H9 (cell line): Measurements from ENCODE around the gene TMEM120B. TPM values are rescaled to one million over a fixed set of nuclear protein-coding genes. Genes with fewer than 3 reads are reported as not detected.

ENCODE experiments used
- DNase-seq: peaks from one replicate; pipeline ENCODE4 v3.0.0-alpha.2; 2017
- H2AFZ ChIP-seq: one replicate; pipeline ENCODE4 v1.6.1; 2013; ENCODE audit warnings: mild to moderate bottlenecking, low read length, control low read depth, moderate library complexity
- H2AK5ac ChIP-seq: 2 replicates; pipeline ENCODE4 v1.6.1; 2013; ENCODE audit warnings: low read length, control low read depth, mixed read lengths; ENCODE audit not compliant: insufficient read length
- H2BK120ac ChIP-seq: one replicate; pipeline ENCODE4 v1.6.1; 2013; ENCODE audit warnings: low read depth, mild to moderate bottlenecking, low read length, control low read depth, inconsistent platforms; ENCODE audit not compliant: poor library complexity, severe bottlenecking
- H2BK12ac ChIP-seq: 2 replicates; pipeline ENCODE4 v1.6.1; 2013; ENCODE audit warnings: low read length, control low read depth, mixed read lengths, low read depth; ENCODE audit not compliant: insufficient read length
- H2BK15ac ChIP-seq: 2 replicates; pipeline ENCODE4 v1.6.1; 2013; ENCODE audit warnings: low read depth, low read length, control low read depth
- H2BK20ac ChIP-seq: one replicate; pipeline ENCODE4 v1.6.1; 2013; ENCODE audit warnings: low read depth, mild to moderate bottlenecking, low read length, control low read depth, inconsistent platforms; ENCODE audit not compliant: poor library complexity, severe bottlenecking
- H2BK5ac ChIP-seq: 2 replicates; pipeline ENCODE4 v1.6.1; 2013; ENCODE audit warnings: low read length, control low read depth, mixed read lengths; ENCODE audit not compliant: insufficient read length
- H3K14ac ChIP-seq: 2 replicates; pipeline ENCODE4 v1.6.1; 2013; ENCODE audit warnings: low read length, control low read depth; ENCODE audit not compliant: insufficient read depth
- H3K18ac ChIP-seq: 2 replicates; pipeline ENCODE4 v1.6.1; 2013; ENCODE audit warnings: low read depth, mild to moderate bottlenecking, mixed read lengths, low read length, control low read depth; ENCODE audit not compliant: insufficient read length
- H3K23ac ChIP-seq: 2 replicates; pipeline ENCODE4 v1.6.1; 2013; ENCODE audit warnings: low read length, control low read depth, mixed read lengths, low read depth; ENCODE audit not compliant: insufficient read length
- H3K23me2 ChIP-seq: 2 replicates; pipeline ENCODE4 v1.6.1; 2013; ENCODE audit warnings: low read depth, mild to moderate bottlenecking, mixed read lengths, low read length, control low read depth; ENCODE audit not compliant: insufficient read length, poor library complexity, severe bottlenecking
- H3K27ac ChIP-seq: 2 replicates; pipeline ENCODE4 v1.5.1; 2013; ENCODE audit warnings: low read length, control low read depth, mixed read lengths, low read depth; ENCODE audit not compliant: insufficient read length
- H3K27me3 ChIP-seq: 2 replicates; pipeline ENCODE4 v1.6.1; 2013; ENCODE audit warnings: low read length, control low read depth, inconsistent platforms; ENCODE audit not compliant: insufficient read depth
- H3K4ac ChIP-seq: 2 replicates; pipeline ENCODE4 v1.6.1; 2013; ENCODE audit warnings: low read depth, mild to moderate bottlenecking, control low read depth, inconsistent platforms, low read length, moderate library complexity
- H3K4me1 ChIP-seq: 2 replicates; pipeline ENCODE4 v1.6.1; 2013; ENCODE audit warnings: low read length, control low read depth, inconsistent platforms; ENCODE audit not compliant: insufficient read depth
- H3K4me2 ChIP-seq: 2 replicates; pipeline ENCODE4 v1.6.1; 2013; ENCODE audit warnings: low read length, control low read depth, mixed read lengths; ENCODE audit not compliant: insufficient read length, insufficient read depth
- H3K56ac ChIP-seq: 2 replicates; pipeline ENCODE4 v1.6.1; 2013; ENCODE audit warnings: low read depth, mild to moderate bottlenecking, mixed read lengths, low read length, control low read depth; ENCODE audit not compliant: insufficient read length
- H3K79me1 ChIP-seq: 2 replicates; pipeline ENCODE4 v1.6.1; 2013; ENCODE audit warnings: low read depth, mild to moderate bottlenecking, moderate library complexity, low read length, control low read depth, inconsistent platforms; ENCODE audit not compliant: insufficient read depth, poor library complexity, severe bottlenecking
- H3K79me2 ChIP-seq: 2 replicates; pipeline ENCODE4 v1.6.1; 2013; ENCODE audit warnings: low read length, control low read depth, inconsistent platforms; ENCODE audit not compliant: insufficient read depth
- H3K9ac ChIP-seq: 2 replicates; pipeline ENCODE4 v1.6.1; 2013; ENCODE audit warnings: low read length, control low read depth, mixed read lengths; ENCODE audit not compliant: insufficient read length; ENCODE audit errors: extremely low read depth
- H3K9me3 ChIP-seq: one replicate; pipeline ENCODE4 v1.6.1; 2013; ENCODE audit warnings: low read depth, low read length, inconsistent platforms; ENCODE audit not compliant: control insufficient read depth
- H3T11ph ChIP-seq: one replicate; pipeline ENCODE4 v1.6.1; 2013; ENCODE audit warnings: mild to moderate bottlenecking, low read length, control low read depth, inconsistent platforms
- H4K20me1 ChIP-seq: one replicate; pipeline ENCODE4 v1.6.1; 2013; ENCODE audit not compliant: control insufficient read depth, insufficient read length, insufficient read depth
- H4K5ac ChIP-seq: 2 replicates; pipeline ENCODE4 v1.6.1; 2013; ENCODE audit warnings: low read depth, mild to moderate bottlenecking, mixed read lengths, low read length, control low read depth; ENCODE audit not compliant: insufficient read length
- H4K8ac ChIP-seq: replicated peaks from 2 replicates; pipeline ENCODE4 v1.6.1; 2013; ENCODE audit warnings: low read length, control low read depth, mixed read lengths, low read depth; ENCODE audit not compliant: insufficient read length
- H4K91ac ChIP-seq: 2 replicates; pipeline ENCODE4 v1.6.1; 2013; ENCODE audit warnings: low read depth, mild to moderate bottlenecking, moderate library complexity, mixed read lengths, low read length, control low read depth; ENCODE audit not compliant: insufficient read length
- H3K27ac Mint-ChIP-seq, 3 experiments: 2 replicates in 2 of 3; 3 replicates in 1 of 3; pipeline ENCODE4 v1.8.0; 2020 to 2021; ENCODE audit warnings: mixed read lengths in 3 of 3, mild to moderate bottlenecking in 1 of 3, moderate library complexity in 1 of 3
- H3K27me3 Mint-ChIP-seq: 2 replicates; pipeline ENCODE4 v1.8.0; 2021; ENCODE audit warnings: low read depth, mild to moderate bottlenecking, moderate library complexity, mixed read lengths
- H3K36me3 Mint-ChIP-seq, 3 experiments: 2 replicates in 2 of 3; 3 replicates in 1 of 3; pipeline ENCODE4 v1.8.0; 2020 to 2021; ENCODE audit warnings: low read depth in 3 of 3, mixed read lengths in 3 of 3; ENCODE audit not compliant: insufficient read depth in 1 of 3
- H3K4me1 Mint-ChIP-seq, 2 experiments: 2 replicates each; pipeline ENCODE4 v1.8.0; 2020; ENCODE audit warnings: mixed read lengths in 2 of 2
- H3K4me3 Mint-ChIP-seq, 2 experiments: 2 replicates in 1 of 2; 3 replicates in 1 of 2; pipeline ENCODE4 v1.8.0; 2020 to 2021; ENCODE audit warnings: mild to moderate bottlenecking in 2 of 2, mixed read lengths in 2 of 2, moderate library complexity in 1 of 2
- H3K9me3 Mint-ChIP-seq, 2 experiments: 2 replicates in 1 of 2; 3 replicates in 1 of 2; pipeline ENCODE4 v1.8.0; 2020; ENCODE audit warnings: mild to moderate bottlenecking in 2 of 2, mixed read lengths in 2 of 2, moderate library complexity in 1 of 2
- WGBS: extraction: QIAGEN DNeasy Blood & Tissue Kit; methylation state at CpG from one replicate; pipeline ENCODE4 v1.1.7; 2013; ENCODE audit warnings: missing lambda C conversion rate, low lambda C conversion rate, mixed read lengths; ENCODE audit not compliant: insufficient read length; ENCODE audit errors: extremely low coverage; 5-methylcytosine and 5-hydroxymethylcytosine counted together
- total RNA-seq: library from RNA; stranded (reverse); gene quantifications from 2 replicates; pipeline ENCODE4 v1.2.1, GENCODE V29; 2021
- TF ChIP-seq, protein P1 (sequence below): fragments of 200-600 bp; sonication (generic); conservative IDR thresholded peaks from 3 replicates; pipeline ENCODE4 v1.8.0; 2021; ENCODE audit warnings: antibody characterized with exemption, mild to moderate bottlenecking

TMEM120B gene
- total RNA-seq, 1 experiment from 2014 or later: 25.8 TPM

DNA sequence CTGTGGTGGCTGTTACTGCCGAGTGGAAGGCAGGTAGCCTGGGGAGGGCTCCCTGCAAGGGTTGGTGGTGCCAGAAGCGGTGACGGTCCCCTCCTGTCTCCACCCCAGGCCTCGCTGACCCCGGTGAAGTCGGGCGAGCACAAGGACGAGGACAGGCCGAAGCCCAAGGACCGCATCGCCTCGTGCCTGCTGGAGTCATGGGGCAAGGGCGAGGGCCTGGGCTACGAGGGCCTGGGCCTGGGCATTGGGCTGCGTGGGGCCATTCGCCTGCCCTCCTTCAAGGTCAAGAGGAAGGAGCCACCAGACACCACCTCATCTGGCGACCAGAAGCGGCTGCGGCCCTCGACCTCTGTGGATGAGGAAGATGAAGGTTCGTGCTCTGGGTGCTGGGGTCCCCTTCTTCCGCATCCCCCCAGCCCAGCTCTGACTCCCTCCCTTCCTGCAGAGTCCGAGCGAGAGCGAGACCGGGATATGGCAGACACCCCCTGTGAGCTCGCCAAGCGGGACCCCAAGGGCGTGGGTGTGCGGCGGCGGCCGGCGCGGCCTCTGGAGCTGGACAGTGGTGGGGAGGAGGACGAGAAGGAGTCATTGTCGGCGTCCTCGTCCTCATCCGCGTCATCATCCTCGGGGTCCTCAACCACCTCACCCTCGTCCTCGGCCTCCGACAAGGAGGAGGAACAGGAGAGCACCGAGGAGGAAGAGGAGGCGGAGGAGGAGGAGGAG lies 104.5 kb downstream of the TMEM120B start:
- Mint-ChIP-seq H3K9me3 (no peaks in the 10 kb centered on the region; a peak in 1 of 5 replicates), H3K4me1 (peaks cover 12 to 17% of the 10 kb centered on the region in 2 experiments), H3K36me3 (peaks cover 20 to 73% (median 56%) of the 10 kb centered on the region in 3 experiments), H3K27me3 (no peaks in the 10 kb centered on the region), H3K4me3 (no peak overlapping the region), H3K27ac (peak overlapping the region in 1 of 3 experiments; percentile 45; a peak in 1 of 7 replicates)
- Histone ChIP-seq H3K79me2 (peaks cover 3% of the 10 kb centered on the region; the same call in 1 of the 2 replicates), H3K4me2 (no peak overlapping the region), H3K27me3 (no peaks in the 10 kb centered on the region), H3K4ac (no peak overlapping the region), H4K5ac (no peak overlapping the region), H2AK5ac (no peak overlapping the region), H3K23me2 (no peaks in the 10 kb centered on the region), H3K79me1 (peaks cover 2% of the 10 kb centered on the region), H2BK5ac (no peak overlapping the region), H3K23ac (no peak overlapping the region), H2BK20ac (no peak overlapping the region), H2BK120ac (no peak overlapping the region), H2BK15ac (no peak overlapping the region), H3K27ac (no peak overlapping the region), H3T11ph (no peak overlapping the region), H3K4me1 (no peaks in the 10 kb centered on the region), H3K9me3 (no peaks in the 10 kb centered on the region), H4K8ac (no peak overlapping the region), H2AFZ (no peak overlapping the region), H2BK12ac (no peak overlapping the region), H3K18ac (no peak overlapping the region), H3K9ac (no peak overlapping the region), H4K91ac (no peak overlapping the region), H3K14ac (no peak overlapping the region), H3K56ac (no peak overlapping the region), H4K20me1 (no peaks in the 10 kb centered on the region)
- DNase-seq: no peak
- TF ChIP-seq, protein P1, sequence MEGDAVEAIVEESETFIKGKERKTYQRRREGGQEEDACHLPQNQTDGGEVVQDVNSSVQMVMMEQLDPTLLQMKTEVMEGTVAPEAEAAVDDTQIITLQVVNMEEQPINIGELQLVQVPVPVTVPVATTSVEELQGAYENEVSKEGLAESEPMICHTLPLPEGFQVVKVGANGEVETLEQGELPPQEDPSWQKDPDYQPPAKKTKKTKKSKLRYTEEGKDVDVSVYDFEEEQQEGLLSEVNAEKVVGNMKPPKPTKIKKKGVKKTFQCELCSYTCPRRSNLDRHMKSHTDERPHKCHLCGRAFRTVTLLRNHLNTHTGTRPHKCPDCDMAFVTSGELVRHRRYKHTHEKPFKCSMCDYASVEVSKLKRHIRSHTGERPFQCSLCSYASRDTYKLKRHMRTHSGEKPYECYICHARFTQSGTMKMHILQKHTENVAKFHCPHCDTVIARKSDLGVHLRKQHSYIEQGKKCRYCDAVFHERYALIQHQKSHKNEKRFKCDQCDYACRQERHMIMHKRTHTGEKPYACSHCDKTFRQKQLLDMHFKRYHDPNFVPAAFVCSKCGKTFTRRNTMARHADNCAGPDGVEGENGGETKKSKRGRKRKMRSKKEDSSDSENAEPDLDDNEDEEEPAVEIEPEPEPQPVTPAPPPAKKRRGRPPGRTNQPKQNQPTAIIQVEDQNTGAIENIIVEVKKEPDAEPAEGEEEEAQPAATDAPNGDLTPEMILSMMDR: no peak
- no CpG with 5 or more reads among the region's 47 CpGs for WGBS
